Ovary (tissue), 3 donors: ENCODE measurements around the gene PLXNA2.

Source experiments
- CTCF ChIP-seq, 3 donors: fragments of 450-650 bp in 2 of 3; fragments of 200-600 bp in 1 of 3; IDR thresholded peaks; one replicate each; pipeline versions ENCODE4 v1.5.1 to v1.8.0; 2016 to 2022; ENCODE audit warnings: antibody characterized with exemption in 3 of 3, mild to moderate bottlenecking in 1 of 3
- EP300 ChIP-seq: sonication (generic); formaldehyde crosslinking; IDR thresholded peaks from one replicate; pipeline ENCODE4 v1.6.1; 2017; ENCODE audit warnings: antibody characterized with exemption
- POLR2A ChIP-seq: fragments of 450-650 bp; IDR thresholded peaks from one replicate; pipeline ENCODE4 v1.6.1; 2017; ENCODE audit warnings: antibody characterized with exemption, mild to moderate bottlenecking, moderate library complexity
- donor health status: DM: no; HTN: no; CAD: no.

DNA sequence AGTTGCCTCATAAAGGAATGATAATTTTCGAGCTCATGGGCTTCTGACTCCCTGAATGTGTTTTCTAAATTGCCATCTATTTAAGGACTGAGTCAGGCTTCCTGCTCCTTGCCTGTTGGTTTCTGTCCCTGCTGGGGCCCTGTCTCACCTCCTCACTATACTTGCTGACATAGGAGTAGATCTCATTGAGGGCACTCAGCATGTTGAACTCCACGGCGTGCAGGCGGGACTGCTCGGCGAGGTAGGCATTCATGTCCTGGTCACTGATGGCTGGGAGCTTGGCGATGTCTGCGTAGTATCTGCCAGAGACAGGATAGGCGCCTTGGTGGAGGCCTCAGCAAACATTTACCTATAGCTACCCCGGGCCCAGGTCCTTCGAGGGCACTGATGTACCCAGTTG is 216.3 kb downstream of the PLXNA2 start:
- TF ChIP-seq CTCF (IDR thresholded peaks at IDR 0.05) (no peak), POLR2A (no peak), EP300 (no peak)
